K562 (cell line): Measurements from ENCODE around the gene LCN15. TPM values are rescaled to one million over a fixed set of nuclear protein-coding genes. Genes with fewer than 3 reads are reported as not detected.
A peak's percentile ranks its signal among the peaks of the same experiment; 100 is the strongest.

Source experiments
- CREB1 ChIP-seq, 2 experiments: sonication (generic) in 1 of 2; formaldehyde crosslinking in 1 of 2; IDR thresholded peaks; 2 replicates each; pipeline versions ENCODE4 v1.6.1 to v1.8.0; 2012 to 2022; ENCODE audit warnings: inconsistent platforms in 1 of 2, mild to moderate bottlenecking in 1 of 2, missing genetic modification reagents in 1 of 2, moderate library complexity in 1 of 2
- CTBP1 ChIP-seq: fragments of 450-650 bp; IDR thresholded peaks from 2 replicates; pipeline ENCODE4 v1.6.1; 2016; ENCODE audit warnings: borderline replicate concordance
- CTCFL ChIP-seq: IDR thresholded peaks from 2 replicates; pipeline ENCODE4 v1.6.1; 2011; ENCODE audit warnings: borderline replicate concordance, low read depth, mild to moderate bottlenecking, moderate library complexity, low read length; ENCODE audit not compliant: insufficient read depth, poor library complexity, severe bottlenecking
- FOXO4 ChIP-seq: fragments of 450-650 bp; formaldehyde crosslinking; IDR thresholded peaks from 2 replicates; pipeline ENCODE4 v1.4.0; 2020; ENCODE audit warnings: mild to moderate bottlenecking, moderate library complexity
- HINFP ChIP-seq: fragments of 450-650 bp; conservative IDR thresholded peaks from 2 replicates; pipeline ENCODE4 v1.6.1; 2016; ENCODE audit warnings: missing genetic modification characterization, low read depth, mild to moderate bottlenecking, control low read depth, missing compliant biosample characterization
- MCM2 ChIP-seq: fragments of 450-650 bp; IDR thresholded peaks from 2 replicates; pipeline ENCODE4 v1.6.1; 2017; ENCODE audit warnings: low read depth, mild to moderate bottlenecking
- MTA3 ChIP-seq: fragments of 450-650 bp; formaldehyde crosslinking; IDR thresholded peaks from 2 replicates; pipeline ENCODE4 v1.6.1; 2017; ENCODE audit warnings: mild to moderate bottlenecking, borderline replicate concordance
- NFE2 ChIP-seq: IDR thresholded peaks from 2 replicates; pipeline ENCODE4 v1.6.1; 2014; ENCODE audit warnings: antibody characterized with exemption, low read depth
- RAD21 ChIP-seq, 2 experiments: fragments of 250-450 bp in 1 of 2; fragments of 450-650 bp in 1 of 2; sonication (Bioruptor Pico) in 1 of 2; formaldehyde crosslinking in 1 of 2; IDR thresholded peaks in 1 of 2; conservative IDR thresholded peaks in 1 of 2; 2 replicates each; pipeline versions ENCODE4 v1.4.0 to v1.8.0; 2020 to 2022; ENCODE audit warnings: mild to moderate bottlenecking in 2 of 2, moderate library complexity in 1 of 2
- RBBP5 ChIP-seq: fragments of 200-600 bp; sonication (generic); IDR thresholded peaks from 2 replicates; pipeline ENCODE4 v1.6.1; 2012; ENCODE audit warnings: borderline replicate concordance, mild to moderate bottlenecking, low read length, control low read depth, inconsistent platforms; ENCODE audit not compliant: insufficient read depth, poor library complexity, severe bottlenecking
- SMAD4 ChIP-seq: fragments of 250-450 bp; sonication (Bioruptor Pico); conservative IDR thresholded peaks from 2 replicates; pipeline ENCODE4 v1.8.0; 2021; ENCODE audit warnings: inconsistent platforms, mild to moderate bottlenecking, moderate library complexity
- ZBTB34 ChIP-seq: fragments of 250-450 bp; sonication (Bioruptor Pico); IDR thresholded peaks from 2 replicates; pipeline ENCODE4 v1.8.0; 2021; ENCODE audit warnings: mild to moderate bottlenecking, moderate library complexity
- ZFX ChIP-seq: sonication (generic); formaldehyde crosslinking; IDR thresholded peaks from 2 replicates; pipeline ENCODE4 v1.8.0; 2022; ENCODE audit warnings: mild to moderate bottlenecking, missing genetic modification reagents, moderate library complexity
- ZNF212 ChIP-seq: fragments of 450-650 bp; formaldehyde crosslinking; IDR thresholded peaks from 2 replicates; pipeline ENCODE4 v1.4.0; 2020; ENCODE audit warnings: mild to moderate bottlenecking
- ZNF232 ChIP-seq: sonication (generic); formaldehyde crosslinking; IDR thresholded peaks from 2 replicates; pipeline ENCODE4 v1.8.0; 2022; ENCODE audit warnings: mild to moderate bottlenecking, missing genetic modification reagents
- ZNF263 ChIP-seq: sonication (generic); formaldehyde crosslinking; IDR thresholded peaks from 2 replicates; pipeline ENCODE4 v1.8.0; 2022; ENCODE audit warnings: mild to moderate bottlenecking, missing genetic modification reagents, borderline replicate concordance
- ZNF668 ChIP-seq: fragments of 250-450 bp; sonication (Bioruptor Pico); IDR thresholded peaks from 2 replicates; pipeline ENCODE4 v1.8.0; 2022; ENCODE audit warnings: mild to moderate bottlenecking, inconsistent platforms
- polyA plus RNA-seq, 8 experiments: library from polyadenylated mRNA; depleted of rRNA in 4 of 8; stranded (reverse) in 5 of 8; unstranded in 3 of 8; fragments of >200 nt; fragmentation: Nextera tagmentation in 2 of 8; fragmentation: Illumina TruSeq in 1 of 8; extraction: Ambion mirVana in 2 of 8; extraction: Trizol in 1 of 8; gene quantifications; 2 replicates each; pipeline versions ENCODE4 v1.2.1 to v1.2.3, GENCODE V29; 2011 to 2014; ENCODE audit warnings: inconsistent platforms in 1 of 8, missing spikeins in 1 of 8
- total RNA-seq, 7 experiments: library from RNA; depleted of rRNA in 6 of 7; stranded (reverse); fragments of >200 nt in 6 of 7; fragmentation: Illumina TruSeq in 2 of 7; extraction: Trizol in 2 of 7; gene quantifications; 2 replicates each; pipeline versions ENCODE4 v1.2.1 to v1.2.3, GENCODE V29; 2011 to 2021; ENCODE audit warnings: low replicate concordance in 1 of 7

LCN15 gene
- total and polyA plus RNA-seq, 9 of the 15 experiments (the other 6 are each of a cell fraction or from before 2014, with no cell fraction given) = 0.66 TPM; not detected in 8

GRCh38 chr9:136711751-136712689 lies 52.3 kb downstream of the LCN15 start, which contains the start of gene DIPK1B (continued):
- TF ChIP-seq SMAD4 (CRISPR knock-in tag) (no peak), NFE2 (no peak), MCM2 (no peak), ZNF668 (CRISPR knock-in tag) (no peak), HINFP (no peak), RBBP5 (no peak), ZNF212 (CRISPR knock-in tag) (no peak), RAD21 (CRISPR knock-in tag; conservative IDR thresholded peaks at IDR 0.05 in 1 of 2, IDR thresholded peaks at IDR 0.05 in 1 of 2) (0 out of 4 replicates have a peak, but pooled peaks of 1 of the 2 experiments have one; percentile 17), ZNF263 (peak; percentile 20; the same call in 1 of the 2 replicates), ZBTB34 (CRISPR knock-in tag) (no peak), ZFX (CRISPR knock-in tag) (no peak), FOXO4 (CRISPR knock-in tag) (no peak), MTA3 (peak; percentile 64; the same call in 1 of the 2 replicates), CTCFL (no peak), CTBP1 (peak; percentile 68), CREB1 (IDR thresholded peaks at IDR 0.05) (no peak), CREB1 (CRISPR knock-in tag; IDR thresholded peaks at IDR 0.05) (peak; percentile 34; the same call in 1 of the 2 replicates), ZNF232 (CRISPR knock-in tag) (0 out of 2 replicates have a peak, but pooled peaks have one; percentile 38)
